Stomach (tissue), 9 donors: ENCODE measurements around the gene LZTR1. TPM values are rescaled to one million over a fixed set of nuclear protein-coding genes. Genes with fewer than 3 reads are reported as not detected.

Experiments
- DNase-seq, 2 donors: peaks; one replicate each; pipeline versions ENCODE4 v3.0.0 to v3.0.0-alpha.2; 2013 to 2019
- H3K27ac ChIP-seq, 5 donors: fragments of 200-600 bp in 4 of 5; sonication (generic) in 4 of 5; one replicate each; pipeline ENCODE4 v1.5.1; 2013 to 2019; ENCODE audit warnings: mild to moderate bottlenecking in 1 of 5, moderate library complexity in 1 of 5
- H3K27me3 ChIP-seq, 3 donors: fragments of 200-600 bp; sonication (generic); one replicate each; pipeline ENCODE4 v1.5.1; 2017 to 2019; ENCODE audit warnings: mixed run types in 1 of 3
- H3K36me3 ChIP-seq, 4 donors: fragments of 200-600 bp; sonication (generic); 1 replicate in 3 of 4; 2 replicates in 1 of 4; pipeline ENCODE4 v1.5.1; 2016 to 2019
- H3K4me1 ChIP-seq, 4 donors: fragments of 200-600 bp; sonication (generic); one replicate each; pipeline ENCODE4 v1.5.1; 2016 to 2019
- H3K4me3 ChIP-seq, 4 donors: fragments of 200-600 bp; sonication (generic) in 3 of 4; one replicate each; pipeline ENCODE4 v1.5.1; 2016 to 2019; ENCODE audit warnings: mild to moderate bottlenecking in 1 of 4
- H3K9me3 ChIP-seq, 4 donors: fragments of 200-600 bp; sonication (generic); one replicate each; pipeline ENCODE4 v1.5.1; 2016 to 2019
- CTCF ChIP-seq, 7 experiments: fragments of 450-650 bp in 4 of 7; fragments of 200-600 bp in 3 of 7; sonication (generic) in 3 of 7; IDR thresholded peaks; one replicate each; pipeline ENCODE4 v1.5.1; 2016 to 2019; ENCODE audit warnings: antibody characterized with exemption in 7 of 7, control low read depth in 2 of 7, mild to moderate bottlenecking in 1 of 7
- EP300 ChIP-seq: sonication (generic); formaldehyde crosslinking; IDR thresholded peaks from one replicate; pipeline ENCODE4 v1.6.1; 2017; ENCODE audit warnings: antibody characterized with exemption
- POLR2A ChIP-seq, 4 donors: fragments of 450-650 bp; IDR thresholded peaks; one replicate each; pipeline ENCODE4 v1.6.1; 2016; ENCODE audit warnings: antibody characterized with exemption in 4 of 4, control low read depth in 2 of 4, mild to moderate bottlenecking in 1 of 4, moderate library complexity in 1 of 4
- POLR2AphosphoS5 ChIP-seq, 3 donors: sonication (generic); formaldehyde crosslinking; IDR thresholded peaks; one replicate each; pipeline ENCODE4 v1.6.1; 2016; ENCODE audit warnings: antibody characterized with exemption in 3 of 3
- WGBS, 5 donors: extraction: QIAGEN DNeasy Blood & Tissue Kit in 3 of 5; methylation state at CpG; one replicate each; pipeline versions ENCODE4 v1.1.5 to v1.1.7; 2013 to 2018; 5-methylcytosine and 5-hydroxymethylcytosine counted together
- intact Hi-C: fragments of 100-400 bp; cut with DNase I; formaldehyde crosslinking; loops from one replicate; pipeline ENCODE4 v1.15.1; 2023; ENCODE audit warnings: low total_unique reads
- polyA plus RNA-seq, 3 donors: library from polyadenylated mRNA; stranded (reverse); fragments of 200-250 nt; gene quantifications; one replicate each; pipeline ENCODE4 v1.2.3, GENCODE V29; 2013
- total RNA-seq, 5 donors: library from RNA; depleted of rRNA; stranded (reverse); fragments of >200 nt; gene quantifications; one replicate each; pipeline versions ENCODE4 v1.1.0 to v1.2.3, GENCODE V29; 2014 to 2016
- donor health status: healthy with polysubstance abuse.
- donor health status: Bipolar disorder and iron deficiency.
- donor health status: healthy.

The LZTR1 gene
- total and polyA plus RNA-seq, 8 donors, result 13.7 to 148 (median 29.5) TPM

GRCh38 chr22:20979243-20979809 lies 2.8 kb upstream of the LZTR1 start:
- 10 to 30% (median 14%) methylated on average over 15 to 39 of the region's 39 CpGs for WGBS, 5 donors
- intact Hi-C loops, result no loop called here

GRCh38 chr22:20979940-20980453 lies 2.1 kb upstream of the LZTR1 start:
- Histone ChIP-seq H3K36me3 (peaks cover 0 to 14% (median 6%) of the 10 kb centered on the region in 4 donors), H3K4me1 (peaks cover 34 to 48% (median 41%) of the 10 kb centered on the region in 4 donors), H3K27ac (peak overlapping the region in 2 of 5 donors; percentile 7 to 97), H3K9me3 (peaks cover 0 to 10% (median 8%) of the 10 kb centered on the region in 4 donors), H3K4me3 (peak overlapping the region; percentile 18 to 29 (median 28)), H3K27me3 (peaks cover 0 to 6% (median 0%) of the 10 kb centered on the region in 3 donors)
- intact Hi-C loops, result no loop called here
- TF ChIP-seq CTCF (IDR thresholded peaks at IDR 0.05) (no peak), POLR2AphosphoS5 (IDR thresholded peaks at IDR 0.05) (no peak), POLR2A (IDR thresholded peaks at IDR 0.05) (no peak)
- WGBS, 5 donors, result 30 to 48% (median 45%) methylated on average over 9 to 13 of the region's 13 CpGs
- DNase-seq, result no peak

More at GRCh38 chr22:20979243-20979809, 2.8 kb upstream of the LZTR1 start:
- H3K4me3 ChIP-seq, result peak overlapping the region; percentile 18 to 29 (median 28)
- H3K9me3 ChIP-seq, result peaks cover 0 to 10% (median 8%) of the 10 kb centered on the region in 4 donors
- DNase-seq, result peak; percentile 67 to 95
- H3K27ac ChIP-seq, result peak overlapping the region in 2 of 5 donors; percentile 7 to 97
- H3K4me1 ChIP-seq, result peaks cover 34 to 48% (median 41%) of the 10 kb centered on the region in 4 donors
- H3K36me3 ChIP-seq, result peaks cover 0 to 9% (median 6%) of the 10 kb centered on the region in 4 donors
- peaks cover 0 to 11% (median 0%) of the 10 kb centered on the region in 3 donors for H3K27me3 ChIP-seq
- TF ChIP-seq CTCF (IDR thresholded peaks at IDR 0.05), result no peak
- no peak for TF ChIP-seq EP300
- TF ChIP-seq POLR2A (IDR thresholded peaks at IDR 0.05), result no peak
- no peak for TF ChIP-seq POLR2AphosphoS5 (IDR thresholded peaks at IDR 0.05)

- Histone ChIP-seq H3K4me1 (peaks cover 34 to 48% (median 41%) of the 10 kb centered on the region in 4 donors), H3K27ac (peak overlapping the region in 1 of 5 donors; percentile 97), H3K36me3 (peaks cover 1 to 19% (median 11%) of the 10 kb centered on the region in 4 donors), H3K27me3 (peaks cover 0 to 6% (median 0%) of the 10 kb centered on the region in 3 donors), H3K9me3 (peaks cover 0 to 10% (median 8%) of the 10 kb centered on the region in 4 donors), H3K4me3 (no peak overlapping the region)
- intact Hi-C loops, result no loop called here
- no peak for DNase-seq
- 71 to 93% (median 86%) methylated on average over 4 of the region's 4 CpGs for WGBS, 5 donors
- TF ChIP-seq EP300, result no peak
These were observed 1.6 kb upstream of the LZTR1 start for GRCh38 chr22:20980523-20980922.

- Histone ChIP-seq H3K9me3 (peaks cover 0 to 10% (median 8%) of the 10 kb centered on the region in 4 donors), H3K27me3 (peaks cover 0 to 6% (median 0%) of the 10 kb centered on the region in 3 donors), H3K27ac (peak overlapping the region; percentile 92 to 97 (median 94)), H3K4me3 (peak overlapping the region; percentile 59 to 83 (median 80)), H3K36me3 (peaks cover 7 to 25% (median 17%) of the 10 kb centered on the region in 4 donors), H3K4me1 (peaks cover 34 to 48% (median 41%) of the 10 kb centered on the region in 4 donors)
- 61 to 69% (median 65%) methylated on average over 10 of the region's 10 CpGs for WGBS, 5 donors
- TF ChIP-seq CTCF (IDR thresholded peaks at IDR 0.05) (no peak), EP300 (no peak), POLR2AphosphoS5 (IDR thresholded peaks at IDR 0.05) (no peak), POLR2A (IDR thresholded peaks at IDR 0.05) (no peak)
- intact Hi-C loops, result no loop called here
- no peak for DNase-seq
These were observed 967 bp upstream of the LZTR1 start for GRCh38 chr22:20980938-20981722.
